GM19467 (cell line): ENCODE data around the gene MAP3K4.

ENCODE experiments used
- ATAC-seq: cut with Tn5 transposase; IDR thresholded peaks from one replicate; pipeline ENCODE4 v1.9.1; 2021; ENCODE audit warnings: mild to moderate bottlenecking, moderate library complexity; ENCODE audit not compliant: unreplicated experiment

MAP3K4 gene

GRCh38 chr6:161073930-161074329, 82.4 kb downstream of the MAP3K4 start:
- no peak for ATAC-seq

DNA sequence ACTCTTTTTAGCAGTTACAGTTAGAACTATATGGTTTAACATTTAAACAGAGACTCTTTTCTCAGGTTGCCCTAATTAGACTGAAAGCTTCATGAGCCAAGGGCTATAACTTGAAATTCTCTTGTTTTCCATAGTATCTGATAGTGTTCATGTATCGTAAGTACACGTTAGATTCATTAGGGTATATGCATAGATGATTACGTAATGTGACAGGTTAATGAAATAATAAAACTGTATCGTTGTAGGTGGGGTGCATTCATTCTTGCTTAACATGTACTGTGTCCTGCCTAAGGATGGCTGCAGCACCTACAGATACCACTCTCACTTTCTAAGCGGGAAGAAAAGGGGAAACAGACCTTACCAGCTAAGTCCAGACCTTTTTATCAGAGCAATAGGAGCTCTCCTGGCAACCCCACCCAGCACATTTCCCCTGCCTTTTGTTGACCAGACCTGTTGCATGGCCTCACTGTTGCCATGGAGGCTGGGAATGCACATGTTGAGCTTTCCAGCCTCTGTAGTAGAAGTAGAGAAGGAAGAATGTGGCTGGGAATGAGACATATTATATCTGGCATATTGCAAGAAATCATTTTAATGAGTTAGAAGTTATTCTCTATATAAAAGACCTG, 83.0 kb downstream of the MAP3K4 start:
- ATAC-seq = no peak

DNA sequence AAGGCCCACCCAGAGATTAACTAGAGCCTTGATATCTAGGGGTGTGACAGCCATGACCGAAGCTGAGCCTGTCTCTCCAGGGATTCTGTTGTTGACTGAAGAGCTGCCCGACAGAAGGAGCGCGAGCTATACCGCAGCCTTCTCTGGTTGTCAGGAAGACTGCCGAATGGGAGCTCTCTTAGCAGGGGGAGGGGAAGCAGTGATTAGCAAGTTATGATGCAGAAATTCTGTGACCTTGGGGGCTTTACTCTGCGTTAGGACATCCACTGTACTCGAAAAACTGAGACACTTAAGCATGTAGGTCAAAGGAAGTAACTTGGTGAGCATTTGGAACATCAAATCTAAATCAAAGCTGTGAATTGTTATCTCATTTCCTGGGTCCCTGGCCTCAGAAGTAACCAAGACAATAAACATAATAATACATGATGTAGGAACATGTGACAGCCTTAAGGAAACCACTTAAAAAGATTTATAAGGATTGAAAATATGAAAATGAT, 84.7 kb downstream of the MAP3K4 start:
- ATAC-seq = no peak

GRCh38 chr6:161079566-161080262, 88.1 kb downstream of the MAP3K4 start:
- no peak for ATAC-seq

- no peak for ATAC-seq
Observed at GRCh38 chr6:161080263-161080970, 88.8 kb downstream of the MAP3K4 start.

GRCh38 chr6:161082215-161082614, 90.6 kb downstream of the MAP3K4 start:
- no peak for ATAC-seq

DNA sequence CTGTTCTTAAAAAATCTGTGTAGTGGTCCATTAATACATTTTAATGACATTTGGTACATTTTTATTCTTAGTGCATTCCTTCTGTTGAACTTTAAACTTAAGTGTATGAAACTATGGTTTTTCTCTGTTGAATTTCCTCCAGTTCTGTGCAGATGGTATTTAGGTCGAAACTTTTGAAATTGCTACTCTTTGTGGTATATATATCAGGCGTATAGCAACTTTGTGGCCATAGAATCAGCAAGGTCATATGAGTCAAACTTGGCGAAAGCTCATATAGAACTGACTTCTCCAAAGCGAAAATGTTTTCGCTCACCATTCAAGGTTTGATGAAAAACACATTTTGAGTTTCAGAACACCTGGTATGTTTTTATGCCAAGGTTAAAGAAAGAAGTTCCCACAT, 93.7 kb downstream of the MAP3K4 start:
- no peak for ATAC-seq

DNA sequence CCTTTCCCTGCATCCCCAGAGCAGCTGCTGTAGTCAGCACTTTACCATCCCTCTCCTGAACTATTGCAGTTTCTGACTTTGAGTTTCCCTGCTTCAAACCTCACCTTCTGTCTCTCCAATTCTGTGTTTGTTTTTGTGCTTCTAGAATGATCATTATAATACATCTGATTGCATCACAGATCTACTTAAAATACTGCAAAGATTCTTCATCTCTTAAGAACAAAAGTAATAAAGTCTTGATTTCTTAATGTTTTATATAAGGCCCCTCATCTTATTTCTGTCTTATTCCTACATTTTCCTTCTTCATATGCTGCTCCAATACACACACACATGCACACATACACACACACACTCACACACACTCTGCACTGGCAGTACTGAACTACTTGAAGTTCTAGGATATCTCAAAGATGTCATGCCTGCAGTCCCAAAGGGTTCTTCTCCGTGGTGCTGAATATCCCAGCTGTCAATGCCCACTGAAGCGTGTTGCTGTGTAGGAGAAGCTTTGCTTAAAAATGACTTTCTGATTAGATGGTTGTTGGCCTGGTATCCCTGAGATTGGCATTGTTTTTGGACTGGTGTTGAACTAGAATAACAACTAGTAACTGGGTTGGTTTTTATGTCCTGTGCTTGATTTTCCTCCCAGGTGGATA, 97.2 kb downstream of the MAP3K4 start:
- ATAC-seq = no peak

GRCh38 chr6:161091151-161091550, 99.6 kb downstream of the MAP3K4 start:
- no peak for ATAC-seq

GRCh38 chr6:161091972-161092701, 100.6 kb downstream of the MAP3K4 start:
- ATAC-seq = no peak

DNA sequence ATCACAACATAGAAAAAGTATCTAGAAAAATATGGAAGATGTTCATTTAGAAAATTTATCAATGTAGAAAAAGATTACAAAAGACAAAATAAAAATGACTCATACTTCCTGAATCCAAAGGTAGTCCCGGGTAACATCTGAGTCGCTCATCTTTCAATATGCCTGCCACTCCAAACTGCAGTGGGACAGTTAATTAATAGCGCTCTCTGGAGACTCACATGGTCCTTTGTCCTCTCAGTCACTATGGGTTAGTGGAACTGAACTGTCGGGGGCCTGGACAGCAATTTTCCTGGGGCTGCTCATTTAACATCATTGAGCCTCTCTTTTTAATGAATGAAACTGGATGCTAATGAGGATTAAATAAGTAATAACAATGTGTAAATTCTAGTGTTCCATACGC, 103.4 kb downstream of the MAP3K4 start:
- ATAC-seq = no peak

- no peak for ATAC-seq
Observed at GRCh38 chr6:161095916-161096315, 104.3 kb downstream of the MAP3K4 start.

DNA sequence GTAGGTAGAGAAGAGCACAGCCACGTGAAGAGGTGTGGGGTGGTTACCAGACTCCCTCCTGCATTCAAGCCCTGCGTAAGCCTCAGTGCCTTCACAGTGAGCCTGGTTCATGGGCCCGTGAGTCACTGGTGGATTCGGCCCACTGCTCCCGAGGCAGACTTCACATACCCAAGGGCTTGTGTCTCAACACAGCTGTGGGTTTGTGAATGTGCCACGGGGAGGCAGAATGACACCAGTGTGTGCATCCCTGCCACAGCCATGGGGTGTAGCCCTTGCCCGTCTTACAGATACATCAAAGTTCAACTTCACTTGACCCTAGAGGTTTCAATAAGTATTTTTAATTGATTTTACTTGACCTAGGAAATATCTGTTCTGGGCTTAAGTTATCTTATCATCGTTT, 108.5 kb downstream of the MAP3K4 start:
- ATAC-seq = no peak

- no peak for ATAC-seq
Observed at GRCh38 chr6:161101517-161101916, 109.9 kb downstream of the MAP3K4 start.

DNA sequence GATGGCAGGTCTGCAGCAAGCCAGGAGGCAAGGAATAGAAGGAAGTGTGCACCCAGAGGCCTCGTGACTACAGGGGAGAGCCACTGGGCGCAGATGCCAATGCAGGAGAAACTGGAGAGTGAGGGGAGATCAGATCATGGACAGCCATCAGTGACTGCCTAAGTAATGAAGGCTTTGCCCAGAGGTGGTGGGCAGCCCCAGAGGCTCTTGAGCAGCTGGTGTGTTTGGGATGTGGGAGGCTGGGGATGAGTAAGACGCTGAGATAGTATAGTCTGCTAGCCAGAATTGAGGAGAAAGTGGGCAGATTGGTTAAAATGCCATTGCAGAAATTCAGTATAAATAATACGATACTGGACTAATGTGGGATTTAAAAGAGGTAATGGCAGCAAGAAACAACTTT, 111.9 kb downstream of the MAP3K4 start:
- no peak for ATAC-seq

DNA sequence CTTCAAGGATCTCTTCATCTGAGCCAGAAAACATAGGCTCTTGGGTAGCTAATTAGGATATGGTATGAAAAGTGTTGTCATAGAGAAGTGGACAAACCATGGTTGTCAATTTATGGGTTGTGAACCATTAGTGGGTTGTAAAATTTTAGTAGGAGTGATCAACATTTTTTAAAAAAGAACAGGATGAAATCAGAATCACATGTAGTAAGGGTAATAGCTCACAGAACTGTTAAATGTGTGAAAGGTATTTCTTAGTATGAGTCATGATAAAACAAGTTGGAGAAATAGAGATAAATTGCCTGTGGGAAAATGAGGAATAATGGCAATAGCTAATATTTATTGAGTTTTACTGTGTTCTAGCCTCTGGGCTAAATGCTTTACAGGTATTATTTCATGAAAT, 113.4 kb downstream of the MAP3K4 start:
- no peak for ATAC-seq

GRCh38 chr6:161105408-161105807, 113.8 kb downstream of the MAP3K4 start:
- no peak for ATAC-seq

- ATAC-seq = no peak
Observed at GRCh38 chr6:161107779-161108730, 116.5 kb downstream of the MAP3K4 start.

DNA sequence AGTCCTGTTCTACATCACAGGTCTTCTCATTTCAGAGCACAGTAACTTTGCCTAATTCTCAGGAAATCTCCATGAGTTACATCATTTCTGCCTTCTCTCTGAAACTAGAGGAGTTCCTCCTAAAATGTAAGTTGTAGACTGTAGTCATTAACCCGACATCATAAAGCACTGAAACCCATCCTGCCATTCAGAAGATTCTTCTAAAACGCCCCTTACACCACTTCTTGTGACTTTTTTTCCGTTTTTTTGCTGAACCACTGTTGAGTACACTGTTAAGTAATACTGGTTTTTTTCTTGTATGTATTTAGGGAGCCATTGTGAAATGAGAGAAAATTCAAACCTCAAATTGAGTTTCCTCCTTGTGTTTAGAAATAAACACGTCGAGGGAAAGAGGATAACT, 117.3 kb downstream of the MAP3K4 start:
- no peak for ATAC-seq

DNA sequence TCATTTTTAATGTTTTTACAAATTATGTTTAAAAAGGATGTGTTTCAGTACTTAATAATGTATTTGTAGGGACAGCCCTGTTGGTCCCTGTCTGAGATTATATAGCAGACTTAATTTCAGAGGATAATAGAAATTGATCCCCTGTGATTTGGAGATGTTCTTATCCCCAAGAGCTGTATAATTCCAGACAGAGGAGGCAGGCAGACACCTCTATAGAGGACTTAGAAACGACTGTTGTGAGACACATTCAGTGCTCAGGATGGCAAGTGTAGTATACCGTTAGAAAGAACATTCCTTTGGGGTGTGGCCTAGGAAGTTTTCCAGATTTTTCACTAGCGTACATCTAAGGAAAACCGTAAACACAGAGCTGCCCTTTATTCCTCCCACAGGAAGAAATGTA, 117.8 kb downstream of the MAP3K4 start:
- ATAC-seq = no peak
